ENCODE measurements around the gene PLEKHH3. TPM values are rescaled to one million over a fixed set of nuclear protein-coding genes. Genes with fewer than 3 reads are reported as not detected.
"Not testable (repeated sequence)": the region's sequence is repeated elsewhere in the genome, so short reads cannot be mapped to it uniquely, and the experiment has no call there.

Gene PLEKHH3
- total RNA-seq, 1 experiment from 2014 or later, result 11.9 TPM

DNA sequence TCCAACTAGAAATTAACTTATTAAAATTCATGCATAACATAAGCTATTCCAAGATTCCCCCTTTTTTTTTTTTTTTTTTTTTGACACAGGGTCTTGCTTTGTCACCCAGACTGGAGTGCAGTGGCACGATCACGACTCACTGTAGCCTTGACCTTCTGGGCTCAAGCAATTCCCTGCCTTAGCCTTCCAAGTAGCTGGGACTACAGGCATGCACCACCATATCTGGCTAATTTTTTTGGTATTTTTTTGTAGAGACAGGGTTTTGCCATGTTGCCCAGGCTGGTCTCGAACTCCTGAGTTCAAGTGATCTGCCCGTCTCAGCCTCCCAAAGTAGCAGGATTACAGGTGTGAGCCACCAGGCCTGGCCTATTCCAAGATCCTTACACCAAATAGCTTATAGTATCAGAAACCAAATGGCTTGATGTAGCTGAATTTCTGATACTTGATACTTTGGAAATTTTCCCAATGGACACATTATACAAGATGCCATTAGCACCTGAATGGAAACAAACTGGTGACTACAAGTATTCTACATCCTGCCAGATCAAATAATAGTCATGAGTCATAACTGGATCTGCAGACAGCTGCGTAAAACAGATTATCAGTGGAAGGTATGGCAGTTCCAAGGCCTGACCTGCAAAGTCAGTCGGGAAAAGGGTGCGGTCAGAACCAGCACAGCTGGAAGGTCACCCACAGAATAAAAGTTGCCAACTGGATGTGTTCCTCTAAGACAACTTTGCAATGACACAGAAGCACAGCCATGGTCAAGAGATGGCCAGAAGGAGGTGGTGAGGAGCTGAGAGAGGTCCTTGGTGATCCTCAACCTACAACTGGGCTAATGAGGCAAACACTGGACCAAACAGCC, 52.8 kb downstream of the PLEKHH3 start:
- POLR2A ChIA-PET (ENCODE audit: low non-redundant PET), result no interaction called here
- H3K27ac ChIP-seq (ENCODE audit: low read depth, low read length, poor library complexity, severe bottlenecking), result no peak overlapping the region

DNA sequence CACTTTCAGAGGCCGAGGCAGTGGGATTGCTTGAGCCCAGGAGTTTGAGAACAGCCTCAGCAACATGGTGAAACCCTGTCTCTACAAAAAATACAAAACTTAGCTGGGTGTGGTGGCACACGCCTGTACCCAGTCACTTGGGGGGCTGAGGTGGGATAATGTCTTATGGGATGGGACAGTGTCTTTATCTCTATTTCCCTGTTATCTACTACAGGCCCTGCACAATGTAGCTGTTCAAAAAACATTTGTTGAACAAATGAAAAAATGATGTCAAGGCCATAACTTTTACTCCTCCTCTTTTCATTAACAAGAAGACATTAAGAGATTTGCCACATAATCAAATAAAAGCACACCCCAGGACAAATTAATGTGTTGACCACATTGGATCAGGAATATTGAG, 53.5 kb downstream of the PLEKHH3 start:
- TF ChIP-seq, protein P1, sequence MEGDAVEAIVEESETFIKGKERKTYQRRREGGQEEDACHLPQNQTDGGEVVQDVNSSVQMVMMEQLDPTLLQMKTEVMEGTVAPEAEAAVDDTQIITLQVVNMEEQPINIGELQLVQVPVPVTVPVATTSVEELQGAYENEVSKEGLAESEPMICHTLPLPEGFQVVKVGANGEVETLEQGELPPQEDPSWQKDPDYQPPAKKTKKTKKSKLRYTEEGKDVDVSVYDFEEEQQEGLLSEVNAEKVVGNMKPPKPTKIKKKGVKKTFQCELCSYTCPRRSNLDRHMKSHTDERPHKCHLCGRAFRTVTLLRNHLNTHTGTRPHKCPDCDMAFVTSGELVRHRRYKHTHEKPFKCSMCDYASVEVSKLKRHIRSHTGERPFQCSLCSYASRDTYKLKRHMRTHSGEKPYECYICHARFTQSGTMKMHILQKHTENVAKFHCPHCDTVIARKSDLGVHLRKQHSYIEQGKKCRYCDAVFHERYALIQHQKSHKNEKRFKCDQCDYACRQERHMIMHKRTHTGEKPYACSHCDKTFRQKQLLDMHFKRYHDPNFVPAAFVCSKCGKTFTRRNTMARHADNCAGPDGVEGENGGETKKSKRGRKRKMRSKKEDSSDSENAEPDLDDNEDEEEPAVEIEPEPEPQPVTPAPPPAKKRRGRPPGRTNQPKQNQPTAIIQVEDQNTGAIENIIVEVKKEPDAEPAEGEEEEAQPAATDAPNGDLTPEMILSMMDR (conservative IDR thresholded peaks at IDR 0.05; ENCODE audit: low read depth, low read length), result no peak
- no peak for TF ChIP-seq EZH2 (IDR thresholded peaks at IDR 0.05; ENCODE audit: borderline replicate concordance, low read depth, low read length, poor library complexity, severe bottlenecking)
- Histone ChIP-seq H3K4me3 (ENCODE audit: low read depth, low read length, poor library complexity, severe bottlenecking) (no peak overlapping the region), H3K36me3 (ENCODE audit: insufficient read depth, low read length, poor library complexity, severe bottlenecking) (no peaks in the 10 kb centered on the region), H3K27ac (ENCODE audit: low read depth, low read length, poor library complexity, severe bottlenecking) (no peak overlapping the region), H3K27me3 (replicated peaks; ENCODE audit: insufficient read depth, low read depth, low read length, poor library complexity) (no peaks in the 10 kb centered on the region), H3K9me3 (ENCODE audit: low read depth, low read length, poor library complexity, severe bottlenecking) (no peaks in the 10 kb centered on the region), H3K4me1 (ENCODE audit: insufficient read depth, low read length, poor library complexity, severe bottlenecking) (no peaks in the 10 kb centered on the region)
- BruUV-seq (replicated peaks), result no TSS peak
- intact Hi-C loops (cut with micrococcal nuclease; ENCODE audit: unreplicated experiment), result no loop called here
- ChIA-PET CTCF (no interaction called here), POLR2A (ENCODE audit: low non-redundant PET) (no interaction called here)
- DNase-seq (ENCODE audit: low spot score), result no peak

More for the DNA sequence above, 52.8 kb downstream of the PLEKHH3 start:
- no peaks in the 10 kb centered on the region for H3K9me3 ChIP-seq (ENCODE audit: low read depth, low read length, poor library complexity, severe bottlenecking)
- BruUV-seq (replicated peaks), result no TSS peak
- CTCF ChIA-PET, result no interaction called here
- H3K27me3 ChIP-seq (replicated peaks; ENCODE audit: insufficient read depth, low read depth, low read length, poor library complexity), result no peaks in the 10 kb centered on the region
- TF ChIP-seq, protein P1 (conservative IDR thresholded peaks at IDR 0.05; ENCODE audit: low read depth, low read length), result no peak
- no peak for TF ChIP-seq EZH2 (IDR thresholded peaks at IDR 0.05; ENCODE audit: borderline replicate concordance, low read depth, low read length, poor library complexity, severe bottlenecking)
- H3K4me3 ChIP-seq (ENCODE audit: low read depth, low read length, poor library complexity, severe bottlenecking), result no peak overlapping the region
- DNase-seq (ENCODE audit: low spot score), result no peak
- H3K4me1 ChIP-seq (ENCODE audit: insufficient read depth, low read length, poor library complexity, severe bottlenecking), result no peaks in the 10 kb centered on the region
- no peaks in the 10 kb centered on the region for H3K36me3 ChIP-seq (ENCODE audit: insufficient read depth, low read length, poor library complexity, severe bottlenecking)
- intact Hi-C loops (cut with micrococcal nuclease; ENCODE audit: unreplicated experiment), result no loop called here

DNA sequence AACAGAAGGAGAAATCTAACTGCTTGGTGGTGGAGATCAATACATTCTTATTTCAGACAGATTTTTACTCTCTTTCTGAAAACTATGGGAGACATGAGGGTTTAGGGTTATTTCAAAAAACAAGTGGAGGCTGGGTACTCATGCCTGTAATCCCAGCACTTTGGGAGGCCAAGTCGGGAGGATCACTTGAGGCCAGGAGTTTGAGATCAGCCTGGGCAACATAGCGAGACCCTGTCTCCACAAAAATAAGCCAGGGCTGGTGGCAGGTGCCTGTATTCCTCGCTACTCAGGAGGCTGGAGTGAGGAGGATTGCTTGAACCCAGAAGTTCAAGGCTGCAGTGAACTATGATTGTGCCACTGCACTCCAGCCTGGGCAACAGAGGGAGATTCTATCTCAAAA, 54.8 kb downstream of the PLEKHH3 start:
- H3K27ac ChIP-seq (ENCODE audit: low read depth, low read length, poor library complexity, severe bottlenecking); BruUV-seq (replicated peaks); CTCF ChIA-PET; H3K9me3 ChIP-seq (ENCODE audit: low read depth, low read length, poor library complexity, severe bottlenecking); H3K4me1 ChIP-seq (ENCODE audit: insufficient read depth, low read length, poor library complexity, severe bottlenecking); H3K36me3 ChIP-seq (ENCODE audit: insufficient read depth, low read length, poor library complexity, severe bottlenecking); POLR2A ChIA-PET (ENCODE audit: low non-redundant PET); H3K27me3 ChIP-seq (replicated peaks; ENCODE audit: insufficient read depth, low read depth, low read length, poor library complexity); DNase-seq (ENCODE audit: low spot score); H3K4me3 ChIP-seq (ENCODE audit: low read depth, low read length, poor library complexity, severe bottlenecking); intact Hi-C loops (cut with micrococcal nuclease; ENCODE audit: unreplicated experiment): not testable (repeated sequence)

Data from A673 (cell line).